Hematopoietic multipotent progenitor cell treated with erythropoietin and hydrocortisone succinate and interleukin-3 and kit ligand, for 17 days (in vitro differentiated cells): ENCODE measurements around the gene DHRS9.
"Not testable (repeated sequence)": the region's sequence is repeated elsewhere in the genome, so short reads cannot be mapped to it uniquely, and the experiment has no call there.

Source experiments
- DNase-seq: peaks from one replicate; pipeline ENCODE4 v3.0.0-alpha.2; 2015; ENCODE audit warnings: low spot score

The DHRS9 gene

DNA sequence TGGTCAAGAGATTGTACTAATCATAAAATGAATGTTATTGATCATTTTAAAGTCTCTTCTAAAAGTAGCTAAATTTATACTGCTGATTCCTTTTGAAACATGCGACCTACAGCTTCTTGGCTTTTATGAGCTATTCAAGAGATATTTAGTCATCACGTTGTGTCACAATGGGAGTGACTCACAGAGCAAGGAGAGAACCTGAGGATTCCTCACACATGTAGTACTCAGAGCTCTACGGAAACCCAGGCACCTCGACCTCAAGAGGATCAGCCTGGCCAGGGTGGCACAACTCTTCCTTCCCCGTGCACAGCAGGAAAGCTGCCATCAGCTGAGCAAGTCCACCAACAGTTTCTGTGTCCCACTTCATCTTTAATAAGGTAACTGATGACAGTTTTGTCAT is at the start of gene DHRS9:
Gene DHRS9, plus strand, starts transcription at position 223 of the 400 bp plus-strand sequence. CDS start 12,019 bp downstream, outside the sequence.
- no peak for DNase-seq

DNA sequence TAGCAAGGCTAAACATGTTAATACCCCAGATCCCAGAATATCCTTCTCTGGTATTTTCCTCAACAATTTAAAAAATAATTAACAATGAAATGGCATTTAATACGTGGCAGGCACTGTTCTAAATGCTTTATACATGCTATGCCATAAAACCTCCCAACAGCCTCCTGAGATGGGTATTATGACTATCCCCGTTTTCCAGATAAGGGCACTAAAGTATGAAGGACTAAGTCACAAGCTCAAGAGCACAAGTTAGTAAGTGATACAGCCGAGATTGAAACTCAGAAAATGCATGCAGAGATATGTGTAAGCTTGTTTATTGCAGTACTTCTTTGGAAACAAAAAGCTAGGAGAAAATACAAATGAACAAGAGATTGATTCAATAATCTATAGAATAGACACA is 46.2 kb upstream of the DHRS9 start:
- no peak for DNase-seq

DNA sequence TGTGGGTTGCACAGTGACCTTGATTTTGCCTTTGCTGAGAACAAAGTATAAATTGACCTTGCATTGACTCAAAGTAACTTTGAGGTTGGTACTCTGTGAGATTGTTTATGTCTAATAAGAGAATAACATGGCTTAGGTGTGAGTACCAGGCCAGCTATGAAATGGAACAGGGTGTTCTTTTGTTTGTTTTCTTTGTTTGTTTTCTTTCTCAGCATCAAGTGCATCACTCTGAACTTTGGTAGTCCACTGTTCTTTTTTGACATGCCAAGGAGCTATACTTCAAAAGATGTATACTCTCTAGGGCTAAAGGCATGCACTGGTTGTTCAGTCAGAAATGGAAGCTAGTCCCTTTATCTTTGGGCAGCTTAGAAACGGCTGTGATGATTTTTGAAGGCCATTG is 43.3 kb upstream of the DHRS9 start:
- no peak for DNase-seq

DNA sequence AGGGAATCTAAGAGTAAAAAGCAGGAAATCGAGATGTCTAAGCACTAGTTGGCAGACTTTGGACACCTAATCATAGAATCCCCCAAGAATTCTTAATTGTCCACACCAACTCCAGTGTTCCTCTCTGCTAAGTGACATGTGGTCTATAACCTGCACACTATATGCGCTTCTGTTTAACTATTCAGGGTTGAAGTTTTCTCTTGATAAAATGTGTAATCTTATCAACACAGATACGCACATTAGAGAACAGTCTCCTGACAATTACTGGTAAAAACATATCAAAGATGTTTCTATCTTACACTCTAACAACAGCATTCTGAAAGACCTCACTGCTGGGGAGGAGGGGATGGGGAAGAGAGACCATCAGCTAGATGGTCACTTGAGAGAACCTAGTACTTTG is 42.1 kb upstream of the DHRS9 start:
- DNase-seq: no peak

DNA sequence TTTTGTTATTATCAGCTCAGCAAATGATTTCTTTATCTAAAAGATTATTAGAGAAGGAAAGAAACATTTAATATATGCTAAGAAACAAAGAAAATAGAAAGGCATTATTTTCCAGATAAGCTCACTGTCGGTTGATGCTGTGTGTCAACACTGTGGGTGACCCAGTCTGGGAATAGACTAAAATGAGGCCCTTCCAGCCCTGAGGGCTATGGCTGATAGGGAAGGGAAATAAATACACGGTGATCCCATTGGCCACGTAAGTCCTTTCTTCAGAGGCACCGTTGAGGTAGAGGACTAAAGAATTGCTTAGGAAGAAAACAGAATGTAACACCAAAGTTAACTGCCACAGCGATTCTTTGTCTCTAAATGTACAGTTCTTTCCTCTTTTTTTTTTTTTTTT is 40.0 kb upstream of the DHRS9 start:
- no peak for DNase-seq

DNA sequence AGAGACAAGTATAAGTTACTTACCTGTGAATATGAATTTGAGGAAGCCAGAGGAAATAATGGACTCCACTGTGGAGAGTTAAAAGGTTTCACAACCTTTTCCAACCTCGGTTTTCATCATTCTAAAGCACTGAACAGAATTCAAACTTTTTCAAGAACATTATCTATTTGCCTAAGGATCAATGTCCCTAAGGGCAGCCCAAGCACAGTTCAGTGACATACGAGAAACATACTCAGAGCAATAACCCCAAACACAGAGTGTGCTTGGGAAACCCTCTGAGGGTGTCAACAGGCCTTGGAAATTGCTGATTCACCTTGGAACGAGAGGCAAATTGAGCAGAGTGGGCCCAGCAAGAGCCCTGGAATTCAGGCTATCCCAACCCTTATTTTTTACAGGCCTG is 38.2 kb upstream of the DHRS9 start, which contains the start of gene ABCB11:
Gene ABCB11, minus strand, starts transcription at position 123 of the 400 bp plus-strand sequence. CDS start 13,199 bp downstream, outside the sequence.
- no peak for DNase-seq

DNA sequence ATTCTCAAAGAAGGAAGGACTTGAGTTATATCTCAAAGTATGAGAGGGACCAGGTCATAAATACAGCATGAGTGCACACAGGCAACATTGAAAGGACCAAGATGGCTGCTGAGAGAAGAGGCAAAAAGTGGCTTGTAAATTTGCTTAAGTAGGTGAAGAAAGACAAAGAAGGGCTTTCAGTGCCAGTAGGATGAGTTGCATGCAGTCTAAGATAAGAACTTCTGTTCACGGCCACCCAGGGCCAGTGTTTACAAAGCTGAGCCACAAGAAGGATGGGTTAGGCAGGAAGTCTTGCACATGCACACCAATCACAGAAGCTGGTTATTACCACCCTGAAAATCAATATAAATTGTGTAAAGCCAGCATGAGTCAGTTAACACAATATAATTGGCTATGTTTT is 35.1 kb upstream of the DHRS9 start:
- no peak for DNase-seq

DNA sequence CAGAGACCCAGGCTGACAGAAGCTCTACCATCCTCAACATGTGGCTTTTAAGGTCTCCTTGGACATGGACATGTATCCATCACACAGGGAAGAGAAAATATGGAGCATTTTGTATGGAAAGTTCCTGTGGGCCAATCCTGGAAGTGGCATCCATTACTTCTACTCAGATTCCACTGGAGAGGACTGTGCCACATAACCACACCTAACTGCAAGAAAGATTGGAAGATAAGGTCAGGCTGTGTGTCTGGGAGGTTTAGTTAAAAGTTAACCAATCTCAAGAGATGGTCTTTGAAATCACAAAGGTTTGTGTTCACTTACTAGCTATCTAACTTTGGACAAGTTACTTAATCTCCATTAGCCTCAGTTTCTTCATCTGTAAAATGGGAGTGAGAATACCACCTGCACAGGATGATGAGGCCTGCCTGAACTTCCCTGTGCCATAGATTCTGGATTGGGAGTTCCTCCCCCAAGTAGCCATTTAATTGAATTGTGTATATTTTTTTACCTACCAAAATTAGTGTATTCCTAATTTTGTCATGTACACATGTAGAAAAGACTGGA is 34.3 kb upstream of the DHRS9 start:
- DNase-seq: no peak

DNA sequence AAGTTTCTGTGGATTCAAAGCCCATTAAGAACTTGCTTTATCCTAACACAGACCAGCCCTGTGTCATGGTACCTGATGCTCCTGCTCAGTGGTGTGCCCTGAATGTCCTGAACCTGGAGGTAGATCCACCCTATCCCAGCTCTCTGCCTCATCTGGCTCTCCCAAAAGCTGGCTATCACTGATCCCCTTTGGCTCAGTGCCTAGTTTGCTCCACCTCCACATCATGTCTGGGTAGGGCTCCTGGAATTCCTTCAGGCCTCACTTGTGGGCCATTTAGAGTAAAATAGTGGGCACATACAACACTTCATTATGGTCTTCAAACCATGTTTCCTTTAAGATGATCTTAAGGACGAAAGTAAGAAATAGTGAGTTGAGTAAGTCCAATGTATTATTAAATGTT is 33.5 kb upstream of the DHRS9 start:
- no peak for DNase-seq

DNA sequence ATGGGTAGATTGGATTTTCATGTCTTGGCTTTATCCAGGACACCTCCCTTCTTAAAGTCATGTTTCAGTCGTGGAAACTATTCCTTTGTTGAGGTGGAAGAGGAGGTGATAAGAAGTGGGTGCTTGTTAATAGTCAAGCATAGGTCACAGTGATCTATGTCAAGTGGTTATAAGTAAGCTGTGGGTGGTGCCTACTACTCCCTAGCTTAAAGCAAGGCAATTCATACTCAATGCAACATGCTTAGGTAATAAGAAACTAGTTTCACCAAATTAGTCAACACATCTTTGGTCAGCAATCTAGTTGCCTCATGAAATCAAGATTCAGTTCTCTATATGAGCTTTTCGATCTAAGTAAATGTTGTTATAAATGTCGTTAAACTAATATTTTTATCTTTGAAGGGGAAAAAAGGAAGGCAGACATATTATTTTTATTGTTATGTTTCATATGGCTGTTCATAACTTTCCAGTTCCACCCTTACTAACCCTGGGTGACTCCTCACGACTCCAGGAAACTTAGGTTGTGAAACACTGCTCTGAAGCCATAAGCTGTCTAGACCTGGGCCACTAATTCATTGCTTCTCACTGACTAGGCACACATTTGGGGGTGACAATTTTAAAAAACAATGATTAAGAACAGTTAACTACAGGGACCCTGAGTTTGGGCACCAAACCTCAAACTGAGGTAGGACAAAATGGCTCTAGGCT is 32.5 kb upstream of the DHRS9 start:
- no peak for DNase-seq

DNA sequence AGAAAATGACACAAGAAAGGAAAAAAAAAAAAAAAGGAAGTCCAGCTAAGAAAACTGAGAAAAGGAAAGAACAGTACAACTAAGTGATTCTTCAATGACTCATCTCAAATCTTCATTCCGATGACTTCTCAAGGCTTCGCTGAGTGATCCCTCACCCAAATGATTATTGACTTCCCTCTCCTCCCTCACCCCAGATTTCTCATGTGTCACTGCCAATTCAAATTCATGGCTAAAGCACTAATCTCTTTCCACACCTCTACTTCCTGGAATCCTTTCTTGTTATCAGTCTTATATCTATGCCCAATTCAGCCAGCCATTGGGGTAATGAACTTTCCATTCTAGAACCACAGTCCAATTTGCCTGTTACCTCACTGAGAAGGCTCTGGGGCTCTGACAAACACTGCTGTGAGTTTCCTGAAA is 31.0 kb upstream of the DHRS9 start:
- no peak for DNase-seq

DNA sequence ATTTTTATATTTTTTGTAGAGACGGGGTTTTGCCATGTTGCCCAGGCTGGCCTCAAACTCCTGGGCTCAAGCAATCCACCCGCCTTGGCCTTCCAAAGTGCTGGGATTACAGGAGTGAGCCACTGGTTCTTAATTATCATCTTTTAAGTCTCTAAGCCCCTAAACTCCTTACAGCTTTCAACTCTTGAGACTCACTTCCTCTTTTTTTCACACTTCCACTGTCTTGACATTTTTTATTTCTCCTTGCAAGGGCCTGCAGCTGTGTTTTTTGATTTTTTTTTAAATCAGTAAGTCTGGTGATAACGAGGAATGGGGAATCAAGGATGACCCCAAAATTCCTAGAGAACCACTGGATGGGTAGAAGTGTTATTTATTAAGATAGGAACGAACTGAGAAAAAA is 29.7 kb upstream of the DHRS9 start:
- no peak for DNase-seq

DNA sequence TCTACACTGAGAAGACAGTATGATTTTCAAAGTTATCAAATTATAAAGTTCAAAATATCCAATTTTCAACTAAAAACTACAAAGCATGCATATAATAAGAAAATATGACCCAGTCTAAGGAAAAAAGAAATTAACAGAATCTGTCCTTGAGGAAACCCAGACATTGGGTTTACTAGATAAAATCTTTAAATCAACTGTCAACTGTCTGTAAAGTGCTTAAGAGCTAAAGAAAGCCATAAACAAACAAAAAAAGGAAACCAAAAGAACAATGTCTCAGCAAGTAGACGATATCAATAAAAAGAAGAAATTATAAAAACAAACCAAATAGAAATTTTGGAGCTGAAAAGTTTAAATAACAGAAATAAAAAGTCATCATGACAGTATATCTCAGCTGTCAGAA is 27.8 kb upstream of the DHRS9 start:
- no peak for DNase-seq

DNA sequence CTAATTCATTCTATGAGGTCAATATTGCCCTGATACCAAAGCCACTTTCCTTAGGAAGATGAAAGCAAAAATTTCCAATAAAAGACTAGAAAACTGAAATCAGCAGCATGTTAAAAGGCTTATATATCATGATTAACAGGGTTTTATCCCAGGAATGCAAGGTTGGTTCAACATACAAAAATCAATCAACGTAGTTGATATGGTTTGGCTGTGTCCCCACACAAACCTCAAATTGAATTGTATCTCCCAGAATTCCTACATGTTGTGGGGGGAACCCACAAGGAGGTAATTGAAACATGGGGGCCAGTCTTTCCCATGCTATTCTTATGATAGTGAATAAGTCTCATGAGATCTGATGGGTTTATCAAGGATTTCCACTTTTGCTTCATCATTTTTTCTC is 26.5 kb upstream of the DHRS9 start:
- DNase-seq: no peak

DNA sequence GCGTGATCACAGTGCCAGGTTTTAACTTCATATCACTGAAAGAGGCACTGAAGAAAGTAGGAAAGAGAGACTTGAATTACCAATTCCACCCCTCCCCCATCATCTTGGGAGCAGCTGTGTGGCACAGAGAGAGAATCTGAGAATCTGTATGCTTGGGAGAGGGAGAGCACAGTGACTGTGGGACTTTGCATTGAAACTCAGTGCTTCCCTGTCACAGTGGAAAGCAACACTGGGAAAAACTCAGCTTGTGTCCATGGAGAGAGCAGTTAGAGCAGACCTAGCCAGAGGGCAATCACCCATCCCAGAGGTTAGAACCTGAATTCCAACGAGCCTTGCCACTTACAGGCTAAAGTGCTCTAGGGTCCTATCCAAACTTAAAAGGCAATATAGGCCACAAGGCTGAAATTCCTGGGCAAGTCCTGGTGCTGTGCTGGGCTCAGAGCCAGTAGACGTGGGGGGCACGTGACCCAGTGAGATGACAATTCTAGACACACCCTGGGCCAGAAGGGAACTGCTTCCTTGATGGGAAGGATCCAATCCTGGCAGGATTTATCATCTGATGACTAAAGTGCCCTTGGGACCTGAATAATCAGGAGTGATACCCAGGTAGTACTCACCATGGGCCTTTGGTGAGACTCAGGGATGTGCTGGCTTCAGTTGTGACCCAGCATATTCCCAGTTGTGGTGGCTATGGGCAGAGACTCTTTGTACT is 22.8 kb upstream of the DHRS9 start:
- no peak for DNase-seq

DNA sequence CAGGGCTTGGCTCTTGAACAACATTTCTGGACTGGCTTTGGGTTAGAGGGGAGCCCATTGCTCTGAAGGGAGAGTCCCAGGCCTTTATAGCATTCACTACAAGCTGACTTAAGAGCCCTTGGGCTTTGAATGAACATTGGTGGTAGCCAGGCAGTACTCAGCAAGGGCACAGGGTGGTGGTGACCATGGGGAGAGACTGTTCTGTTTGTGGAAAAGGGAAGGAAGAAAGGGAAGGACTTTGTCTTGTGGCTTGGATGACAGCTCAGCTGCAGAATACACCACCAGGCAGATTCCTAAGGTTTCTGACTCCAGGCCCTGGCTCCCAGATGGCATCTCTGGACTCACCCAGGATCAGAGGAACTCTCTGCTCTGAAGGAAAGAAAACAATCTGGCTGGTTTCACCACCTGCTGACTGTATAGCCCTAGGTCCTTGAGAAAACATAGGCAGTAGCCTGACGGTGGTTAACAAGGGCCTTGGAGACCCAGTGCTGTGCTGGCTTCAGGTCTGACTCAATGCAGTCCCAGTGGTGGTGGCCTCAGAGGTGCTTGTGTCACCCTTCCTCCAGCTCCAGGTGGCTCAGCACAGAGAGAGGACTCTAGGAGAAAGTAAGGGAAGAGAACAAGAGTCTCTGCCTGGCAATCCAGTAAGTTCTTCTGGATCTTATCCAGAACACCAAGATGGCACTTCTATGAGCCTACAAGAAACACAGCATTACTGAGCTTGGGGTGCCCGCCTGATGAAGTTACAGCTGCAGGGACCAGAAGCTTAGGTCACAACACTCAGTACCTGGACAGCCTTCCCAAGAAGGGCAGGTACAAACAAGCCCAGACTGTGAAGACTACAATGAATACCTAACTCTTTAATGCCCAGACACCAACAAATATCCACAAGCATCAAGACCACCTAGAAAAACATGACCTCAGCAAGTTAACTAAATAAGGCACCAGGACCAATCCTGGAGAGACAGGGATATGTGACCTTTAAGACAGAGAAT is 21.8 kb upstream of the DHRS9 start:
- DNase-seq: no peak

DNA sequence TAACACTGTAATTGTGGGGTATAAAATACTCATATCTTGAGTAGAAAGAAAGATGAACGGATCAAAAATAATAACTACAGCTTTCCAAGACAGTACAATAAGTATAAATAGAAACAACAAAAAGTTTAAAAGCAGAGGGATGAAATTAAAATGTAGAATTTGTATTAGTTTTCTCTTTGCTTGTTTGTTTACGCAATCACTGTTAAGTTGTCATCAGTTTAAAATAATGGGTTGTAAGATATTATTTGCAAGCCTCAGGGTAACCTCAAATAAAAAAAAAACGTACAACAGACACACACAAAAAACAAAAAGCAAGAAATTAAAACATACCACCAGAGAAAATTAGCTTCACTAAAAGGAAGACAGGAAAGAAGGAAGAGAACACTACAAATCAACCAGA is 20.2 kb upstream of the DHRS9 start:
- no peak for DNase-seq

DNA sequence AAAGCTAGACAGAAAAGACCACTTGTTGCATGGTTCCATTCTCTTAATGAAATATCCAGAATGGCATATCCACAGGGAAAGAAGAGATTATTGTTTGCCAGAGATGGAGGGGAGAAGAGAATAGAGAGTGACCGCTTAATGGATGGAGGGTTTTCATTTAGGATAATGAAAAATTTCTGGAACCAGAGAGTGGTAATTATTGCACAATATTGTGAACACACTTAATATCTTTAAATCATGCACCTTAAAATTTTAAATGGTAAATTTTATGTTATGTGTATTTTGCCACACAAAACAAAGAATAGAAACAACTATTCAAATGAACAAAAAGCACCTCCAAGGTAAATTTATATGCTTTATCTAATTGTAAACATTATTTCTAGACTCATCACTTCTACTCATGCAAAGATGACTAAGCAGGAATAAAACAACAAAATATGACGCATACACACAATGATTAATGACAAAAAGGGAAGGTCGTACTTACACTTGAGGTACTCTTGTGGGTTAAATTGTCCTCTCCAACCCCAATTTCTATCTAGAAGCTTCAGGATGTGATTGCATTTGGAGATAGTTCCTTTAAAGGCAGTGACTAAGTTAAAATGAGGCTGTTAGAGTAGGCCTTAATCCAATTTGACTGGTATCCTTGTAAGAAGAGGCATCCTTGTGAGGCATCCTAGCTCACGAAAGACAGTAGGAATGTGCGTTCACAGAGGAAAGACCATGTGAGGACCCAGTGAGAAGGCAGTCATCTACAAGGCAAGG is 18.7 kb upstream of the DHRS9 start:
- no peak for DNase-seq

DNA sequence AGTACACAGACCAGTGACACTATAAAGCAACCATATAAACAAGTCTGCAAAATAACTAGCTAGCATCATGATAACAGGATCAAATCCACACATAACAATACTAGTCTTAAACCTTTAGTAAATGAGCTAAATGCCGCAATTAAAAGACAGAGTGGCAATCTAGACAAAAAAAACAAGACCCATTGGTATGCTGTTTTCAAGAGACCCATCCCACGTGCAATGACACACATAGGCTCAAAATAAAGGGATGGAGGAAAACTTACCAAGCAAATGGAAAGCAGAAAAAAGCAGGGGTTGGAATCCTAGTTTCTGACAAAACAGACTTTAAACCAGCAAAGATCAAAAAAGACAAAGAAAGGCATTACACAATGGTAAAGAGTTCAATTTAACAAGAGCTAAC is 14.8 kb upstream of the DHRS9 start:
- DNase-seq: not testable (repeated sequence)

DNA sequence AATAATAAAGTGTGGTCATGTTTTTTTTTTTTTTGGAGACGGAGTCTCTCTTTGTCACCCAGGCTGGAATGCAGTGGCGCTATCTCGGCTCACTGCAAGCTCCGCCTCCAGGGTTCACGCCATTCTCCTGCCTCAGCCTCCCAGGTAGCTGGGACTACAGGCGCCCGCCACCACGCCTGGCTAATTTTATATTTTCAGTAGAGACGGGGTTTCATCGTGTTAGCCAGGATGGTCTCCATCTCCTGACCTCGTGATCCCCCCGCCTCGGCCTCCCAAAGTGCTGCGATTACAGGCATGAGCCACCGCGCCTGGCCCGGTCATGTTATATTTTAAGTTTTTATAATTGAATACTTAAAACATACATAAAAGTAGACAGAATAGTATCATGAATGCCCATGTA is 5.2 kb upstream of the DHRS9 start:
- DNase-seq: not testable (repeated sequence)

DNA sequence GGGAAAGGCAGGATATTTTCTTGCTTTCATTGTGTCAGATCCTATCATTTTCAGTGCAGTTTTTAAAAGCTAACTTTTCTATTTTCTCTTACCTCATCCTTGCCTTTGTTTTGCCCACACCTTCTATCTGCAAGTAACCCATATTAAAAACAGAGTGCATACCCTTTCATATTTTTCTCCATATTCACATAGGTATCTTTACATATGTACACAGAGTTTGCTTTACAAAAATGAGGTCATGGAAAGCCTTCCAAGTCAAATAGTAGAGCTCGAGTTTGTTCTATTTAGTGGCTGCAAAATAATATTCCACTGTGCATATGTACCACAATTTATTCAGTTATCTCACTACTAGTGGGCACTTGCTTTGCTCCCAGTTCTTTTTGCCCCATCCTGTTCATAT is 3.9 kb upstream of the DHRS9 start:
- DNase-seq: no peak
